Endothelial cell of umbilical vein (primary cell): Measurements from ENCODE around the gene UVSSA. TPM values are rescaled to one million over a fixed set of nuclear protein-coding genes. Genes with fewer than 3 reads are reported as not detected.

Source experiments
- BruUV-seq: library from RNA; stranded (reverse); fragments of 400-500 nt; replicated peaks from 2 replicates; lab custom pipeline; 2021; lab: Mats Ljungman, UMichigan
- CTCF ChIA-PET: fragments of 300-600, 350-600 bp; sonication (Branson Sonifier 250); formaldehyde crosslinking; loops from one replicate; lab custom pipeline; 2021; ENCODE audit warnings: antibody characterized with exemption, inconsistent platforms; lab: Charles Lee
- POLR2A ChIA-PET: fragments of 300-600, 350-600 bp; sonication (Branson Sonifier 250); formaldehyde crosslinking; loops from one replicate; lab custom pipeline; 2021; ENCODE audit warnings: antibody characterized with exemption, inconsistent platforms; lab: Charles Lee
- DNase-seq: peaks from one replicate; pipeline ENCODE4 v3.0.0-alpha.2; 2011; ENCODE audit warnings: low read depth, low spot score
- FAIRE-seq: peaks from 2 replicates; lab custom pipeline; 2011; peaks lifted over from hg19 to GRCh38; lab: Jason Lieb, UNC
- H2AFZ ChIP-seq: 2 replicates; pipeline ENCODE4 v1.6.0; 2012; ENCODE audit warnings: low read depth, low read length, control low read depth, inconsistent platforms
- H3K27ac ChIP-seq: 2 replicates; pipeline ENCODE4 v1.5.1; 2011; ENCODE audit warnings: low read depth, mild to moderate bottlenecking, control low read depth, low read length, moderate library complexity; ENCODE audit not compliant: insufficient read depth
- H3K27me3 ChIP-seq, 2 experiments: 2 replicates each; pipeline versions ENCODE4 v1.6.0 to v1.6.1; 2011; ENCODE audit warnings: low read length in 2 of 2, mixed read lengths in 1 of 2; ENCODE audit not compliant: control insufficient read depth in 2 of 2, insufficient read depth in 2 of 2
- H3K36me3 ChIP-seq, 2 experiments: 2 replicates in 1 of 2; 3 replicates in 1 of 2; pipeline ENCODE4 v1.5.1; 2011; ENCODE audit warnings: low read length in 2 of 2, mild to moderate bottlenecking in 1 of 2, moderate library complexity in 1 of 2; ENCODE audit not compliant: control insufficient read depth in 2 of 2, insufficient read depth in 2 of 2; ENCODE audit errors: extremely low read depth in 1 of 2
- H3K4me1 ChIP-seq: 3 replicates; pipeline ENCODE4 v1.5.1; 2011; ENCODE audit warnings: mild to moderate bottlenecking, low read length; ENCODE audit not compliant: control insufficient read depth, insufficient read depth; ENCODE audit errors: extremely low read depth
- H3K4me2 ChIP-seq: 2 replicates; pipeline ENCODE4 v1.6.1; 2011; ENCODE audit warnings: low read length, control low read depth, mixed read lengths; ENCODE audit not compliant: insufficient read depth
- H3K4me3 ChIP-seq, 3 experiments: fragments of 200-600 bp in 1 of 3; sonication (generic), shearing (Covaris generic) in 1 of 3; replicated peaks in 1 of 3; 2 replicates each; pipeline ENCODE4 v1.5.1; 2011 to 2016; ENCODE audit warnings: control low read depth in 3 of 3, low read length in 3 of 3, mild to moderate bottlenecking in 2 of 3, inconsistent platforms in 1 of 3, low read depth in 1 of 3, moderate library complexity in 1 of 3; ENCODE audit not compliant: insufficient read depth in 1 of 3
- H3K79me2 ChIP-seq: 2 replicates; pipeline ENCODE4 v1.6.0; 2012; ENCODE audit warnings: low read length, inconsistent platforms; ENCODE audit not compliant: control insufficient read depth, insufficient read depth
- H3K9ac ChIP-seq: replicated peaks from 2 replicates; pipeline ENCODE3; 2011; ENCODE audit warnings: low read length, control low read depth; ENCODE audit not compliant: insufficient read depth; ENCODE audit errors: extremely low read depth
- H3K9me1 ChIP-seq: replicated peaks from 3 replicates; pipeline ENCODE4 v1.6.0; 2011; ENCODE audit warnings: mild to moderate bottlenecking, low read length; ENCODE audit not compliant: control insufficient read depth, insufficient read depth; ENCODE audit errors: extremely low read depth
- H3K9me3 ChIP-seq: replicated peaks from 2 replicates; pipeline ENCODE4 v1.5.1; 2012; ENCODE audit warnings: low read length, inconsistent platforms; ENCODE audit not compliant: control insufficient read depth, insufficient read depth
- H4K20me1 ChIP-seq: replicated peaks from 2 replicates; pipeline ENCODE3; 2011; ENCODE audit warnings: mild to moderate bottlenecking, low read length; ENCODE audit not compliant: control insufficient read depth, insufficient read depth; ENCODE audit errors: extremely low read depth
- EZH2 ChIP-seq: IDR thresholded peaks from 2 replicates; pipeline ENCODE4 v1.6.1; 2012; ENCODE audit warnings: borderline replicate concordance, low read depth, mild to moderate bottlenecking, moderate library complexity, low read length, inconsistent platforms; ENCODE audit not compliant: severe bottlenecking
- FOS ChIP-seq: IDR thresholded peaks from 2 replicates; pipeline ENCODE4 v1.6.1; 2011; ENCODE audit warnings: mild to moderate bottlenecking, low read length, moderate library complexity, borderline replicate concordance; ENCODE audit not compliant: insufficient read depth
- GATA2 ChIP-seq: IDR thresholded peaks from 2 replicates; pipeline ENCODE4 v1.7.0; 2011; ENCODE audit warnings: low read depth, mild to moderate bottlenecking, moderate library complexity, mixed read lengths, low read length; ENCODE audit not compliant: insufficient read length, insufficient read depth
- JUN ChIP-seq: IDR thresholded peaks from 2 replicates; pipeline ENCODE4 v1.6.1; 2011; ENCODE audit warnings: borderline replicate concordance, low read depth; ENCODE audit not compliant: insufficient read length, insufficient read depth
- MYC ChIP-seq: IDR thresholded peaks from one replicate; pipeline ENCODE4 v1.6.1; 2011; ENCODE audit warnings: mild to moderate bottlenecking, low read depth, low read length
- POLR2A ChIP-seq: IDR thresholded peaks from 2 replicates; pipeline ENCODE4 v1.6.1; 2012; ENCODE audit warnings: low read depth, mild to moderate bottlenecking, control low read depth, low read length
- POLR2AphosphoS5 ChIP-seq: IDR thresholded peaks from 2 replicates; pipeline ENCODE4 v1.6.1; 2012; ENCODE audit warnings: low read depth, mild to moderate bottlenecking, control low read depth, low read length, moderate library complexity; ENCODE audit not compliant: insufficient read depth
- dilution Hi-C: fragments of 300-500 bp; cut with MboI; formaldehyde crosslinking; loops from one replicate; pipeline ENCODE4 v1.15.0; 2019; ENCODE audit warnings: low sequenced_read_pairs; ENCODE audit not compliant: extremely low pct_ligation_motif_present
- intact Hi-C: fragments of 100-400 bp; cut with micrococcal nuclease; formaldehyde crosslinking; loops from one replicate; pipeline ENCODE4 v1.10.0; 2022
- polyA plus RNA-seq, 4 experiments: library from polyadenylated mRNA; depleted of rRNA in 3 of 4; stranded (reverse) in 3 of 4; unstranded in 1 of 4; fragments of >200 nt; gene quantifications; 2 replicates each; pipeline versions ENCODE4 v1.2.1 to v1.2.3, GENCODE V29; 2011 to 2012; ENCODE audit warnings: missing spikeins in 1 of 4
- total RNA-seq: library from RNA; stranded (reverse); gene quantifications from 2 replicates; pipeline ENCODE4 v1.2.3, GENCODE V29; 2021
- TF ChIP-seq, protein P1 (sequence below), 2 donors: IDR thresholded peaks; 1 replicate in 1 of 2; 2 replicates in 1 of 2; pipeline ENCODE4 v1.5.1; 2011; ENCODE audit warnings: low read length in 2 of 2, mild to moderate bottlenecking in 2 of 2, moderate library complexity in 2 of 2, control low read depth in 1 of 2, inconsistent platforms in 1 of 2, low read depth in 1 of 2; ENCODE audit not compliant: insufficient read depth in 1 of 2; ENCODE audit errors: extremely low read depth in 1 of 2
- TF ChIP-seq, protein P2 (sequence below): IDR thresholded peaks from 2 replicates; pipeline ENCODE4 v1.6.1; 2011; ENCODE audit not compliant: insufficient read depth, insufficient read length

Gene UVSSA
- total and polyA plus RNA-seq, 2 donors (not counting 3 experiments of a cell fraction or from before 2014, with no cell fraction given), result 7.1 to 14.9 TPM

DNA sequence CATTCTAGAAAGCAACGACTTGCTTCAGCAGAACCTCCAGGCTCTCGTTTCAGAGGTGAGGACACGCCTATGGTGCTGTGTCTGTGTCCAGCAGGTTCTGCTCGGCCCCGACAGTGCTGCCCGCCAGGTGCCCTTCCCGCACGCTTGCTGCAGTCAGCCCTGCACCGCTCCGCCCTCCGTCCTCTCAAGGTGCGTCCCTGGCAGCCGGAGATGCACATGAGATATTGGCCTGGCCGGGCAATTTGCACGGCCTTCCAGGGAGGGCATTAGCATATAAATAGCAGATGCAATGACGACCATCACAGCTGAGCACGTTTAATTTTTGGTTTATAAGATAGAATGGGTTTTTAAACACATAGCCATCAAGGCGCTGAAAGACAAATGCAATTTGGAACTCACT, 14.4 kb downstream of the UVSSA start:
- H2AFZ ChIP-seq, result no peak overlapping the region
- H3K27me3 ChIP-seq, result no peaks in the 10 kb centered on the region
- intact Hi-C loops (no loop called here), dilution Hi-C loops (no loop called here)
- H3K9me3 ChIP-seq, result no peaks in the 10 kb centered on the region
- BruUV-seq, result no TSS peak
- FAIRE-seq, result no peak
- POLR2A ChIA-PET, result no interaction called here
- H3K4me1 ChIP-seq, result no peaks in the 10 kb centered on the region
- H3K79me2 ChIP-seq, result no peaks in the 10 kb centered on the region
- H3K36me3 ChIP-seq, result no peaks in the 10 kb centered on the region
- H4K20me1 ChIP-seq, result no peaks in the 10 kb centered on the region
- no peak overlapping the region for H3K4me2 ChIP-seq
- CTCF ChIA-PET, result interaction anchor here (1.2 kb wide), 1 partner anchor 7 kb away, joined by 3 read pairs; no protein-coding TSS in a partner anchor
- H3K9me1 ChIP-seq, result no peaks in the 10 kb centered on the region
- TF ChIP-seq POLR2AphosphoS5 (no peak), GATA2 (no peak), POLR2A (no peak), FOS (no peak), JUN (no peak), MYC (no peak), EZH2 (no peak)
- TF ChIP-seq, protein P1, sequence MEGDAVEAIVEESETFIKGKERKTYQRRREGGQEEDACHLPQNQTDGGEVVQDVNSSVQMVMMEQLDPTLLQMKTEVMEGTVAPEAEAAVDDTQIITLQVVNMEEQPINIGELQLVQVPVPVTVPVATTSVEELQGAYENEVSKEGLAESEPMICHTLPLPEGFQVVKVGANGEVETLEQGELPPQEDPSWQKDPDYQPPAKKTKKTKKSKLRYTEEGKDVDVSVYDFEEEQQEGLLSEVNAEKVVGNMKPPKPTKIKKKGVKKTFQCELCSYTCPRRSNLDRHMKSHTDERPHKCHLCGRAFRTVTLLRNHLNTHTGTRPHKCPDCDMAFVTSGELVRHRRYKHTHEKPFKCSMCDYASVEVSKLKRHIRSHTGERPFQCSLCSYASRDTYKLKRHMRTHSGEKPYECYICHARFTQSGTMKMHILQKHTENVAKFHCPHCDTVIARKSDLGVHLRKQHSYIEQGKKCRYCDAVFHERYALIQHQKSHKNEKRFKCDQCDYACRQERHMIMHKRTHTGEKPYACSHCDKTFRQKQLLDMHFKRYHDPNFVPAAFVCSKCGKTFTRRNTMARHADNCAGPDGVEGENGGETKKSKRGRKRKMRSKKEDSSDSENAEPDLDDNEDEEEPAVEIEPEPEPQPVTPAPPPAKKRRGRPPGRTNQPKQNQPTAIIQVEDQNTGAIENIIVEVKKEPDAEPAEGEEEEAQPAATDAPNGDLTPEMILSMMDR (IDR thresholded peaks at IDR 0.05; ENCODE audit: extremely low read depth in 1 of 2, insufficient read depth in 1 of 2, low read depth in 1 of 2, low read length in 2 of 2), result no peak
- TF ChIP-seq, protein P2, sequence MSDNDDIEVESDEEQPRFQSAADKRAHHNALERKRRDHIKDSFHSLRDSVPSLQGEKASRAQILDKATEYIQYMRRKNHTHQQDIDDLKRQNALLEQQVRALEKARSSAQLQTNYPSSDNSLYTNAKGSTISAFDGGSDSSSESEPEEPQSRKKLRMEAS, result no peak
- no peak overlapping the region for H3K9ac ChIP-seq
- no peak for DNase-seq
- no peak overlapping the region for H3K27ac ChIP-seq
- H3K4me3 ChIP-seq, result no peak overlapping the region
